Spinal cord (tissue), 10 donors: ENCODE data around the gene CDRT4. TPM values are rescaled to one million over a fixed set of nuclear protein-coding genes. Genes with fewer than 3 reads are reported as not detected.

Experiments used
- DNase-seq, 6 donors: peaks; one replicate each; pipeline versions ENCODE4 v3.0.0 to v3.0.0-alpha.2; 2013 to 2015; ENCODE audit warnings: low spot score in 6 of 6, low read depth in 4 of 6
- H3K27ac ChIP-seq: one replicate; pipeline ENCODE4 v1.5.1; 2013; ENCODE audit warnings: low read depth, low read length, control low read depth
- H3K27me3 ChIP-seq: one replicate; pipeline ENCODE4 v1.6.1; 2013; ENCODE audit warnings: low read length; ENCODE audit not compliant: control insufficient read depth, insufficient read depth
- H3K36me3 ChIP-seq: one replicate; pipeline ENCODE4 v1.6.1; 2013; ENCODE audit warnings: low read length; ENCODE audit not compliant: control insufficient read depth, insufficient read depth
- H3K4me1 ChIP-seq: one replicate; pipeline ENCODE4 v1.6.1; 2013; ENCODE audit warnings: low read length; ENCODE audit not compliant: control insufficient read depth, insufficient read depth
- H3K4me3 ChIP-seq: one replicate; pipeline ENCODE4 v1.5.1; 2013; ENCODE audit warnings: low read depth, low read length, control low read depth
- H3K9me3 ChIP-seq: one replicate; pipeline ENCODE4 v1.6.1; 2013; ENCODE audit warnings: low read length; ENCODE audit not compliant: control insufficient read depth, insufficient read depth
- WGBS: methylation state at CpG from one replicate; pipeline ENCODE4 v1.1.5; 2013; ENCODE audit warnings: missing lambda C conversion rate; ENCODE audit not compliant: insufficient coverage; 5-methylcytosine and 5-hydroxymethylcytosine counted together
- polyA plus RNA-seq, 2 donors: library from polyadenylated mRNA; unstranded; fragments of 120-200 nt; gene quantifications; one replicate each; pipeline ENCODE4 v1.2.1, GENCODE V29; 2013; ENCODE audit not compliant: insufficient read length in 2 of 2
- total RNA-seq, 2 donors: library from RNA; depleted of rRNA in 1 of 2; stranded (reverse); fragments of 120-200 nt in 1 of 2; fragments of >200 nt in 1 of 2; gene quantifications; one replicate each; pipeline versions ENCODE4 v1.2.3 to v1.2.4, GENCODE V29; 2013 to 2014
- donor health status: healthy.

The CDRT4 gene
- total and polyA plus RNA-seq, 4 donors = 2.0 to 17.2 (median 4.8) TPM

DNA sequence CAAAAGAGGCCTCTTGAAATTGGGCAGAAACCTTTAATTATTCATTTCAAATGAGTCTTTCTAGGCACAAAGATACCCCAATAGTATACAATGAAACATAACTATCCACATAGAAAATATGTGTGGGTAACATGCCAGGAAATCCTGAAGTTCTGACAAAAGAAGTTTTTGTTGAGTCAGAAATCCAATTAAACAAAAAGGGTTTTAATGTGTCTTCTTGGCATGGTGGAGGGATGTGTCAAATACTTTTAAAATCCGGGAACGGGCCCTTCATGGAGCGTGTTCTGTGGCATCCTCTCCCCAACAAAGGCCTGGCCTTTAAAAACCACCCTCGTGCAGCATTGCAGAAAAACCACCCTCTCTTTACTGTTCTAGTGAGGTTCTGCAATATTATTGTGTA, 14.2 kb downstream of the CDRT4 start:
- no peaks in the 10 kb centered on the region for H3K36me3 ChIP-seq
- no peaks in the 10 kb centered on the region for H3K27me3 ChIP-seq
- DNase-seq = no peak
- no peaks in the 10 kb centered on the region for H3K9me3 ChIP-seq
- peak overlapping the region; percentile 64 for H3K27ac ChIP-seq
- H3K4me1 ChIP-seq = peaks cover 31% of the 10 kb centered on the region
- no CpG with 5 or more reads among the region's 4 CpGs for WGBS
- no peak overlapping the region for H3K4me3 ChIP-seq

DNA sequence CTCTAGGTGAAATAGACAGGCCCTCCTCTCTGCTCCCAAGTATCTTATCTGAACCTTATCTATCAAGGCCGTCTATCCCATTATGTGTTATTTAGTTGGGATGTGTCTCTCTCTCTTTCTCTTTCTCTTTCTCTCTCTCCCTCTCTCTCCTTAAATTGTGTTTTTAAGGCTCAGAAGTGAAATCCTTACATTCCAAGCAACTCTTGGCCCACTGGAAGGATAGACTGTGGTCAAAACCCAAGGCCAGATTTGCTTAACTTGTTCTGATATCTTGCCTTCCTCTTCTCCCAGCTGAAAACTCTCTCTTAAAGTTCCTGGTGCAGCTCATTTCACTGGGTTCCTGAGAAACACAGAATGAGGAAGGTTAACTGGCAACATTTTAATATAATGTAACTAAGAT, 14.7 kb downstream of the CDRT4 start:
- peak overlapping the region; percentile 64 for H3K27ac ChIP-seq
- no peaks in the 10 kb centered on the region for H3K9me3 ChIP-seq
- no peaks in the 10 kb centered on the region for H3K27me3 ChIP-seq
- no peaks in the 10 kb centered on the region for H3K36me3 ChIP-seq
- no CpG with 5 or more reads among the region's 1 CpG for WGBS
- DNase-seq = no peak
- peaks cover 30% of the 10 kb centered on the region for H3K4me1 ChIP-seq
- no peak overlapping the region for H3K4me3 ChIP-seq

DNA sequence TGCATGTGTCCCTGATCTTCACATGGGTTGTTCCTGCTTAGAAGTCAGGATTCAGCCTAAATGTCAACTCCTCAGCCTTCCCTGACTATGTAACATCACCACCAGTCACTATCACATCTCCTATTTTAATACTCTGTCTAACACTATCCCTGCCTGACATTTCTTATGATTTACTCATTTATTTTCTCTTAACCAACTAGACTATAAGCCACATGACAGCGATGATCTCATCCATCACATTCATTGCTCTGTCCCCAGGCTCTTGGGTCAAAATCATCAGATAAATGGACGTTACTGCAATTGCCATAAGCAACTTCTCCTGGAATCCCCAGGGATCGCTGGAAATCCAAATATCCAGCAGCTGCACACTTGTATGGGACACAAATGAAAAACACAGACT, 15.7 kb downstream of the CDRT4 start:
- H3K27me3 ChIP-seq = no peaks in the 10 kb centered on the region
- H3K36me3 ChIP-seq = no peaks in the 10 kb centered on the region
- no peak overlapping the region for H3K4me3 ChIP-seq
- no peaks in the 10 kb centered on the region for H3K9me3 ChIP-seq
- H3K4me1 ChIP-seq = peaks cover 20% of the 10 kb centered on the region
- WGBS = 84% methylated on average over 3 of the region's 3 CpGs
- DNase-seq = no peak
- no peak overlapping the region for H3K27ac ChIP-seq

DNA sequence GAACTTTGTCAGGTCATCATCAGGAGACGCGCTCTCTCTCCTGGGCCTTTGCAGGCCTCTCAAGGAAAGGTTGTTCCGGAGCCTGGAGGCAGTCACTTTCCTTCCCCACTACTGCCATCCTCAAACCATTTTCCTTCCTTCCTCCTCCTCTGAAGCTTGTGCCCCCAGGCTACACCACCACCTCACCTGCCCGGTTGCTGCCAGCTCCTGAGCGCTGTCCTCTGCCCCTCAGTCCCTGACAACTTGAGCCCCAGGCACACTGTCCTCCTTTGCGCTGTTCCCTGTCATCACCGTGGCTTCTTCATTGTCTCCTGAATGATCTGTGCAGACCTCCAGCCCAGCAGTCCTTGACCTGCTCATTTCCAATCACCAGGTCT, 18.9 kb downstream of the CDRT4 start:
- Histone ChIP-seq H3K4me3 (no peak overlapping the region), H3K27ac (no peak overlapping the region), H3K9me3 (no peaks in the 10 kb centered on the region), H3K36me3 (no peaks in the 10 kb centered on the region), H3K4me1 (peaks cover 12% of the 10 kb centered on the region), H3K27me3 (no peaks in the 10 kb centered on the region)
- WGBS = 93% methylated on average over 7 of the region's 7 CpGs
- DNase-seq = no peak

DNA sequence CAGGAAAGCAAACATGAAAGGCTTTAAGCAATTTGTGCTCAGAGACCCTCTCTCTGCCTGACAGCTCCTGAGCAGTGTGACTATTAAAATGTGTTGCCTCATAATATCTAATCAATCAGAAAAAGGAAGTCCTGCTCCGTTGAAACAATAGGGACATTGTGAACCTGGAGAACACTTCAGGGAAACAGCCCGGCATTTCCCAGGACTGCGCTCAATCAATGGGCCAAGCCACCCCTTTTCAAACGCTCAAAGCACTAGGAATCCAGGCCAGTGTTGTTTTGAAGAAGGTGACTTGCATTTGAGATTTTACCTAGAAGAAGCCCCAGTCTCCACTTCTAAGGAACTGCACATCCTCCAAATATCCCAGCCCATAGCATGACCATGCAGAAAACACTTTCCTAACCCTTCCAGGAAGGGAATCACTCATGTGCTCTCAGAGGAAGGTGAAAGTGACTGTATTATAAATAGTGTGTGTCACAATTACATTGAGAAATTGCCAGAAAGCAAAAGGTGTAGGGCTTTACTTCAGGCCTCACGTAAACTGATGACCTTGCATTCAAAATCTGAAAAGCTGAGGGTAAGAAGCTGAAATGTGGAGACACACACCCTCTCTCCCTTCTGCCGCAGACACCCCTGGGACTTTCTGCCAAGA, 19.4 kb downstream of the CDRT4 start:
- Histone ChIP-seq H3K27ac (no peak overlapping the region), H3K9me3 (no peaks in the 10 kb centered on the region), H3K36me3 (no peaks in the 10 kb centered on the region), H3K4me3 (no peak overlapping the region), H3K4me1 (peaks cover 16% of the 10 kb centered on the region), H3K27me3 (no peaks in the 10 kb centered on the region)
- peak in 1 of 6 donors; percentile 14 for DNase-seq
- 100% methylated on average over 1 of the region's 6 CpGs for WGBS

DNA sequence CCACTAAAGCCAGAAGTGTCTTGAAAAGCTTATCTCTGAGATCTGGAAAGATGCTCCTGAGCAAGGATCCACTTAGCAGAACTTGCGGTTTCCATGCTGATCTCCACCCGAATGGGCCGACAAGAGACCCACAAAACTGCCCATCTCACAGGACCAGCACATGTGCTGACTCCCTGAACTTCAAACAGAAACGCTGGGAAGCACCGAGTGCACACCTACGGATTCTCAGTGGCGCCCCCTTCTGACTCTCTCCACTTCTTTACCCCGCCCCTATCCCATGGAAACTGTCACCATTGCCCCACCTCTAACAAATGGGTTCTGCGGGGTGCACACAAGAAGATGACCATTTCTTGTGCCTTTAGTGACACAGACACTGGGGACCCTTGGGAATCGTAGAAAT, 21.4 kb downstream of the CDRT4 start:
- DNase-seq = no peak
- H3K4me1 ChIP-seq = peaks cover 28% of the 10 kb centered on the region
- H3K9me3 ChIP-seq = no peaks in the 10 kb centered on the region
- no peak overlapping the region for H3K27ac ChIP-seq
- H3K4me3 ChIP-seq = no peak overlapping the region
- no peaks in the 10 kb centered on the region for H3K27me3 ChIP-seq
- no peaks in the 10 kb centered on the region for H3K36me3 ChIP-seq
- WGBS = 58% methylated on average over 8 of the region's 10 CpGs

DNA sequence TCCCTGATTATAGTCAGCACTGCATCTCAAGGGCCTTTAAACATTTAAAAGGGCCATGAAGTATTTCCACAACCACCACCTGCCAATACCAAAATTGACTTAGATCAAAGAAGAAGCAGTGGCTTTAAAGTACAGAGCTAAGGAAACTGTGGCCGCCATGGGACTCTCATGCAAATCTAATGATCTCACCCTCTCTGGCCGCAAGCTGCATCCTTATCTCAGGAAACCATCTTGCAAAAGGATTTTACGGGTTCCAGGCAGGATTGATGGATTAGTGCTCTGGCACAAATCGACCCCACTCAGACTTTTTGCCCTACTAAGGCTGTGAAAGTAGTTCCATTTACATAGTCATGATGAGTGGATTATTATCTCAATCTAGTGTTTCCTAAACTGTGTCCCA, 22.6 kb downstream of the CDRT4 start:
- Histone ChIP-seq H3K36me3 (no peaks in the 10 kb centered on the region), H3K4me1 (peaks cover 28% of the 10 kb centered on the region), H3K27ac (no peak overlapping the region), H3K27me3 (no peaks in the 10 kb centered on the region), H3K9me3 (no peaks in the 10 kb centered on the region), H3K4me3 (no peak overlapping the region)
- no peak for DNase-seq
- WGBS = 100% methylated on average over 1 of the region's 4 CpGs

DNA sequence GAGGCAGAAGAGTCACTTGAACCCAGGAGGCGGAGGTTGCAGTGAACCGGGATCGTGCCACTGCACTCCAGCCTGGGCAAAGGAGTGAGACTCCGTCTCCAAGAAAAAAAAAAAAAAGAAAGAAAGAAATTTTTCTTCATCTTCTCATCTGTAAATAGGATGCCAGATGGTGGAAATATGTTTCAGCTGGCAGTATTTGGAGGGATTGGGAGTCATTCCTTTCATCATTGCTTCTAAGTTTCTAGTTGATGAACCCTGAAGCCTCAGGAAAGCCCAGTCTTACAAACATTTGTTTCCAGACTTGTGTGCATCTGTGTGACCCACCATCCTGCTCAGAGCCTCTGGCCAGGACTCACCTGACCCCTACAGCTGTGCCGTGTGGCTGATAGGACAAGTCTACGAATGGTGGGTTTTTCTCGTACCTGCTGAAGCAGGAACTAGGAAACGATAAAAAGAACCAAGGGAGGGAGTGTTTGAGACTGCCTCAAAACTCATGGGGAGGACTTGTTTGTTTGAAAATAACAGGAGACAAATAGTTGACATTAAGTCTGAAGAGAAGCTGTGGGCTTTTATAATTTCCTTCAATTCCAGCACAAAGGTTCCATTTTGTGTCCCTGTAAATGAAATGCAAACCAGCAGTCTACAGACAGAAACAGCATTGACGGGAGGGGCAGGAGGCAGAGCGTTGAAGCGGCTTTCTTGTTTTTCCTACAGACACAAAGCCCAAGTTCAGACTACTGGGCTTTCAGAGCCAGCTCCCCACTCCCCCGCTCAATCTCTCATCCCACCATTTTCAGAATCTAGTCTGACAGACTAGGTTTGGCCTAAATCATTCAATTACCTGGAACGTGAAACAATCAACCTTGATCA, 24.9 kb downstream of the CDRT4 start:
- H3K27me3 ChIP-seq = no peaks in the 10 kb centered on the region
- H3K27ac ChIP-seq = peak overlapping the region; percentile 58
- no peaks in the 10 kb centered on the region for H3K9me3 ChIP-seq
- 45% methylated on average over 8 of the region's 13 CpGs for WGBS
- peaks cover 16% of the 10 kb centered on the region for H3K4me1 ChIP-seq
- H3K36me3 ChIP-seq = peaks cover 3% of the 10 kb centered on the region
- DNase-seq = peak in 4 of 6 donors; percentile 52 to 79 (median 65)
- no peak overlapping the region for H3K4me3 ChIP-seq

DNA sequence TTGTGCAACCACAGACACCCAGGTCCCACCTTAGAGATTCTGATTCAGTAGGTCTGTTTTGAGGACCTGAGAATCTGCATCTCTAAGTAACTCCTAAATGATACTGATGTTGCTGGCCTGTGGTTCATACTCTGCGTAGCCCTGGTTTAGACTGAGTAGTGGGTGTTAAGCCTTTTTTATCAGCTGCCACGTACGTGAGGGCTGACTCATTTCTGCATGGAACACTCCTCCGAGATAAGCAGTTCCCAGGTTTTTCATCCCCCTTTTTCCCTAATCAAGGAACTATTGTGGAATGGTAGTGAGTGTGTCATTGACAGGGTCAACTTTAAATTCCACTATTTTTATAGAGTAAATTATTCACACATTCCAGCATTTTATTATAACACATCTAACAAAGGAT, 26.1 kb downstream of the CDRT4 start:
- H3K36me3 ChIP-seq = peaks cover 11% of the 10 kb centered on the region
- H3K4me1 ChIP-seq = peaks cover 20% of the 10 kb centered on the region
- no peaks in the 10 kb centered on the region for H3K27me3 ChIP-seq
- no peak overlapping the region for H3K4me3 ChIP-seq
- H3K9me3 ChIP-seq = no peaks in the 10 kb centered on the region
- no peak overlapping the region for H3K27ac ChIP-seq
- WGBS = no CpG with 5 or more reads among the region's 4 CpGs
- no peak for DNase-seq

DNA sequence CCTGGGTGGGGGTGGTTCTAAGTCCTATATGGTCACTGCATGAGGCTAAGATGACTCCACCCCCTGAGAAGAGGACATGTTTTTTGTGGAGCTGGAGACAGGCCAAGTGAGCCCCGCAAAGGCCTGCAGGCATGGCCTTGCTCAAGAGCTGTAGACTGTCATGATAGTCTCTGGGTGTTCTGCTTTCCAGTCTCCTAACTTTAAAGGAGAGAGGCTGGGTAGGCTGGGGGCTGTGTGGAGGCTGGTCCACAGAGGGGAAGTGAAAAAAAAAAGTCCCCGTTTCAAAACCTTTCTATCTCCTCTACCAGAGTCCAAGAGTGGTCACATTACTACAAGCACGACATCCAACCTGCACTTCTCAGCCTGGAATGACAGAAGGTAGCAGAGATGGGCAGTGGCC, 27.1 kb downstream of the CDRT4 start:
- no peak for DNase-seq
- WGBS = 100% methylated on average over 2 of the region's 3 CpGs

More for the DNA sequence above, 27.1 kb downstream of the CDRT4 start:
- H3K4me1 ChIP-seq = peaks cover 20% of the 10 kb centered on the region
- peaks cover 11% of the 10 kb centered on the region for H3K36me3 ChIP-seq
- no peak overlapping the region for H3K27ac ChIP-seq
- no peak overlapping the region for H3K4me3 ChIP-seq
- H3K27me3 ChIP-seq = no peaks in the 10 kb centered on the region
- H3K9me3 ChIP-seq = no peaks in the 10 kb centered on the region
